ENCODE measurements around the gene FUT8. TPM values are rescaled to one million over a fixed set of nuclear protein-coding genes. Genes with fewer than 3 reads are reported as not detected.

The FUT8 gene
- total and polyA plus RNA-seq, 2 experiments from 2014 or later, result 26.6 to 67.5 TPM

DNA sequence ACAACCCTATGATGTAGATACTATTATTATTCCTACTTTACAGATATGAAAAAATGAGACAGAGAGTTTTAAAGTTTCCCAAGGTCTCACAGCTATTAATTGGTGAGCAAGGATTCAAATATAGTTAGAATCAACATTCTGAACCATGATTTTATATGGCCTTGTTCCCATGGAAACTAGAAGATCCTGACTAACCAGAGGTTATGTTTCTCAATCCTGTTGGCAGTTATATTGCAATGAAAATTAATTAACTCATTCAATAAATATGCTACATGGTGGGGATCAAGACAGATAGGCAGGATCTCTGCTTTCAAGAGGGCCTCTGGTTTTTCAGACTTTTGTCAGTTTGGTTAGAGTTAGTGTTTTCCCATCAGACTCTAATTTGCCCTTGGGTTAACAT, 9.3 kb upstream of the FUT8 start:
- H3K9me3 ChIP-seq (ENCODE audit: low read depth), result no peaks in the 10 kb centered on the region
- H3K9me2 ChIP-seq (replicated peaks; ENCODE audit: insufficient read depth), result no peaks in the 10 kb centered on the region
- TF ChIP-seq EZH2phosphoT487 (IDR thresholded peaks at IDR 0.05; ENCODE audit: low read depth, severe bottlenecking, unreplicated experiment), result no peak
- no peak for TF ChIP-seq EZH2 (IDR thresholded peaks at IDR 0.05; ENCODE audit: borderline replicate concordance)
- TF ChIP-seq, protein P1, sequence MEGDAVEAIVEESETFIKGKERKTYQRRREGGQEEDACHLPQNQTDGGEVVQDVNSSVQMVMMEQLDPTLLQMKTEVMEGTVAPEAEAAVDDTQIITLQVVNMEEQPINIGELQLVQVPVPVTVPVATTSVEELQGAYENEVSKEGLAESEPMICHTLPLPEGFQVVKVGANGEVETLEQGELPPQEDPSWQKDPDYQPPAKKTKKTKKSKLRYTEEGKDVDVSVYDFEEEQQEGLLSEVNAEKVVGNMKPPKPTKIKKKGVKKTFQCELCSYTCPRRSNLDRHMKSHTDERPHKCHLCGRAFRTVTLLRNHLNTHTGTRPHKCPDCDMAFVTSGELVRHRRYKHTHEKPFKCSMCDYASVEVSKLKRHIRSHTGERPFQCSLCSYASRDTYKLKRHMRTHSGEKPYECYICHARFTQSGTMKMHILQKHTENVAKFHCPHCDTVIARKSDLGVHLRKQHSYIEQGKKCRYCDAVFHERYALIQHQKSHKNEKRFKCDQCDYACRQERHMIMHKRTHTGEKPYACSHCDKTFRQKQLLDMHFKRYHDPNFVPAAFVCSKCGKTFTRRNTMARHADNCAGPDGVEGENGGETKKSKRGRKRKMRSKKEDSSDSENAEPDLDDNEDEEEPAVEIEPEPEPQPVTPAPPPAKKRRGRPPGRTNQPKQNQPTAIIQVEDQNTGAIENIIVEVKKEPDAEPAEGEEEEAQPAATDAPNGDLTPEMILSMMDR (IDR thresholded peaks at IDR 0.05; ENCODE audit: poor library complexity), result no peak
- no peaks in the 10 kb centered on the region for H3K4me1 ChIP-seq (ENCODE audit: insufficient read depth)
- H2AFZ ChIP-seq, result no peak overlapping the region
- no peaks in the 10 kb centered on the region for H3K36me3 ChIP-seq (replicated peaks; ENCODE audit: insufficient read depth, low read depth)
- H3K79me2 ChIP-seq, result no peaks in the 10 kb centered on the region
- H3K27ac ChIP-seq, result no peak overlapping the region
- H3K4me2 ChIP-seq, result no peak overlapping the region
- no peaks in the 10 kb centered on the region for H3K27me3 ChIP-seq
- no peaks in the 10 kb centered on the region for H4K20me1 ChIP-seq (ENCODE audit: insufficient read depth, poor library complexity, severe bottlenecking)
- H3K4me3 ChIP-seq, result no peak overlapping the region
- no peak for DNase-seq (ENCODE audit: low spot score)

DNA sequence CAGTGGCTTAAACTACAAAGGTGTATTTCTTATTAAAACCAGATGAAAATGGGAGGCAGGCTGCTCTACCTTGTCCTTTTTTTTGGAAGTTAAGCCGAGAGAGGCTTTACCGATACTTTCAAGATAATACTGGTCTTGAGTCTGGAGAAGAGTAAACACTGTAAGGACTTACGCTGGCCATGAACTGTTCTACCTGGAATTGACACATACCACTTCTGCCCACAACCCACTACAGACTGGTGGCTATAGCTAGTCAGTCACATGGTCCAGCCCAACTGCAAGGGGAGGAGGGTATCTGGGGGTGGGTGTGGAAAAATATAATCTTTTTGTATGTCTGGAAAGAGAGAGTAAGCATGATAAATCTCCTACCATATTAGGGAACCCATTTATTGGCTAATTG, 4.4 kb upstream of the FUT8 start:
- no peaks in the 10 kb centered on the region for H3K27me3 ChIP-seq

DNA sequence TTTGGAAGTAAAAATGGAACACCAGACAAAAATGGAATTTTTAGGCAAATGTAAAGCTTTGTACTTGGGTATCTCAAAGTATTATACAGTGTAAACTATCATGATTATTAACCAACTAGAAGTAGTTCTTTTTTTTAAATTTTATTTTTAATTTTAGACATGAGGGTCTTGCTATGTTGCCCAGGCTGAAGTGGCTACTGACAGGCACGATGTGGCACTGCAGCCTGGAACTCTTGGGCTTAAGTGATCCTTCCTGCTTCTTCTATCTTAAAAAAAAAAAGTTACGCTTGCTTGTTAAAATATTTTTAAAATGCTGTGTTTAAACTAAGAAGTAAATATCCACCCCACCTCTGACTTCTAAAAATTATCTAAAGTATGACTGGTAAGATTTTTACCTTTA, 1.9 kb upstream of the FUT8 start:
- Histone ChIP-seq H3K9me3 (ENCODE audit: low read depth) (no peaks in the 10 kb centered on the region), H3K27me3 (no peaks in the 10 kb centered on the region), H3K4me2 (peak overlapping the region; percentile 79), H4K20me1 (ENCODE audit: insufficient read depth, poor library complexity, severe bottlenecking) (no peaks in the 10 kb centered on the region), H3K36me3 (replicated peaks; ENCODE audit: insufficient read depth, low read depth) (no peaks in the 10 kb centered on the region), H3K4me3 (no peak overlapping the region), H3K79me2 (peaks cover 20% of the 10 kb centered on the region), H3K9me2 (replicated peaks; ENCODE audit: insufficient read depth) (no peaks in the 10 kb centered on the region), H3K4me1 (ENCODE audit: insufficient read depth) (no peaks in the 10 kb centered on the region), H2AFZ (no peak overlapping the region), H3K27ac (peak overlapping the region; percentile 95)
- TF ChIP-seq, protein P1 (IDR thresholded peaks at IDR 0.05; ENCODE audit: poor library complexity), result no peak
- TF ChIP-seq EZH2 (IDR thresholded peaks at IDR 0.05; ENCODE audit: borderline replicate concordance), result no peak
- no peak for TF ChIP-seq EZH2phosphoT487 (IDR thresholded peaks at IDR 0.05; ENCODE audit: low read depth, severe bottlenecking, unreplicated experiment)
- WGBS (ENCODE audit: low lambda C conversion rate, missing lambda C conversion rate), result 96% methylated on average over 2 of the region's 2 CpGs
- no peak for DNase-seq (ENCODE audit: low spot score)

More for the DNA sequence above, 4.4 kb upstream of the FUT8 start:
- 63% methylated on average over 3 of the region's 3 CpGs for WGBS (ENCODE audit: low lambda C conversion rate, missing lambda C conversion rate)
- Histone ChIP-seq H3K27ac (no peak overlapping the region), H3K4me3 (no peak overlapping the region), H3K4me1 (ENCODE audit: insufficient read depth) (no peaks in the 10 kb centered on the region), H3K36me3 (replicated peaks; ENCODE audit: insufficient read depth, low read depth) (no peaks in the 10 kb centered on the region), H3K4me2 (no peak overlapping the region), H3K9me2 (replicated peaks; ENCODE audit: insufficient read depth) (no peaks in the 10 kb centered on the region), H2AFZ (no peak overlapping the region), H4K20me1 (ENCODE audit: insufficient read depth, poor library complexity, severe bottlenecking) (no peaks in the 10 kb centered on the region), H3K79me2 (no peaks in the 10 kb centered on the region), H3K9me3 (ENCODE audit: low read depth) (no peaks in the 10 kb centered on the region)
- no peak for DNase-seq (ENCODE audit: low spot score)
- no peak for TF ChIP-seq EZH2 (IDR thresholded peaks at IDR 0.05; ENCODE audit: borderline replicate concordance)
- TF ChIP-seq EZH2phosphoT487 (IDR thresholded peaks at IDR 0.05; ENCODE audit: low read depth, severe bottlenecking, unreplicated experiment), result no peak
- TF ChIP-seq, protein P1 (IDR thresholded peaks at IDR 0.05; ENCODE audit: poor library complexity), result no peak

DNA sequence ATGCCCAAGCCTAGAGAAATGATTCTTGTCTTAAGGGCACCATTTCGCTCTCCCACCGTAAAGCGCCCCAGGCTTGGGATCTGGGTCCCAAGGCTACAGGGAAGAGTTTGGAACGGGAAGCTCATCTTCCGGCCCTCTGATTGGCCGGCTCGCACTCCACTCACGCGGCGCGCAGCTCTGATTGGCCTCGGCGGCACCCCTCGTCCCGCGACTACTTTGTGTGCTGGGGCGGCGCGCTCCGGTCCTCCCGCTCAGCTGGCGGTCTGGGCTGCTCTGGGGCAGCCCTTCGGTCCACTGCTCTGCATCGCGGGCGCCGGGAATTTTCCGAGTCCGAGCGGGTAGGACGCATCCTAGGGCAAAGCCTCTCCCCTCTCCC, 886 bp upstream of the FUT8 start:
- H3K27me3 ChIP-seq, result no peaks in the 10 kb centered on the region
- H3K36me3 ChIP-seq (replicated peaks; ENCODE audit: insufficient read depth, low read depth), result no peaks in the 10 kb centered on the region
- peak overlapping the region; percentile 79 for H3K4me2 ChIP-seq
- peak; percentile 94 for DNase-seq (ENCODE audit: low spot score)
- peak overlapping the region; percentile 67 for H2AFZ ChIP-seq
- H4K20me1 ChIP-seq (ENCODE audit: insufficient read depth, poor library complexity, severe bottlenecking), result no peaks in the 10 kb centered on the region
- TF ChIP-seq EZH2 (IDR thresholded peaks at IDR 0.05; ENCODE audit: borderline replicate concordance), result no peak
- TF ChIP-seq, protein P1 (IDR thresholded peaks at IDR 0.05; ENCODE audit: poor library complexity), result no peak
- TF ChIP-seq EZH2phosphoT487 (IDR thresholded peaks at IDR 0.05; ENCODE audit: low read depth, severe bottlenecking, unreplicated experiment), result no peak
- no peaks in the 10 kb centered on the region for H3K9me2 ChIP-seq (replicated peaks; ENCODE audit: insufficient read depth)
- under 1% methylated on average over 29 of the region's 31 CpGs for WGBS (ENCODE audit: low lambda C conversion rate, missing lambda C conversion rate)
- no peaks in the 10 kb centered on the region for H3K4me1 ChIP-seq (ENCODE audit: insufficient read depth)
- H3K79me2 ChIP-seq, result peaks cover 31% of the 10 kb centered on the region
- H3K9me3 ChIP-seq (ENCODE audit: low read depth), result no peaks in the 10 kb centered on the region
- H3K27ac ChIP-seq, result peak overlapping the region; percentile 95
- H3K4me3 ChIP-seq, result peak overlapping the region; percentile 67

All from hepatocyte (in vitro differentiated cells).